MM.1S (cell line): ENCODE data around the gene FES.

Source experiments
- DNase-seq: peaks from one replicate; pipeline ENCODE4 v3.0.0-alpha.2; 2015
- H2AFZ ChIP-seq: fragments of 300-600 bp; sonication (generic); 2 replicates; pipeline ENCODE4 v1.6.0; 2016; ENCODE audit warnings: antibody characterized with exemption, low read length
- H3F3A ChIP-seq: fragments of 300-600 bp; sonication (generic); 2 replicates; pipeline ENCODE4 v1.6.1; 2016; ENCODE audit warnings: mild to moderate bottlenecking, antibody characterized with exemption, low read length, moderate library complexity, mixed read lengths; ENCODE audit not compliant: insufficient read depth
- H3K27ac ChIP-seq: fragments of 300-600 bp; sonication (generic); 2 replicates; pipeline ENCODE4 v1.5.1; 2016; ENCODE audit warnings: mild to moderate bottlenecking, low read length
- H3K27me3 ChIP-seq: fragments of 300-600 bp; sonication (generic); replicated peaks from 2 replicates; pipeline ENCODE4 v1.6.0; 2016; ENCODE audit warnings: low read length; ENCODE audit not compliant: insufficient read depth
- H3K36me3 ChIP-seq: fragments of 300-600 bp; sonication (generic); replicated peaks from 2 replicates; pipeline ENCODE4 v1.6.1; 2016; ENCODE audit warnings: mild to moderate bottlenecking, low read length, mixed read lengths; ENCODE audit not compliant: insufficient read depth
- H3K4me1 ChIP-seq: fragments of 300-600 bp; sonication (generic); 2 replicates; pipeline ENCODE4 v1.6.1; 2016; ENCODE audit warnings: low read length, mixed read lengths
- H3K4me2 ChIP-seq: fragments of 300-600 bp; sonication (generic); 2 replicates; pipeline ENCODE4 v1.6.0; 2016; ENCODE audit warnings: low read depth, low read length
- H3K4me3 ChIP-seq: fragments of 300-600 bp; sonication (generic); 2 replicates; pipeline ENCODE4 v1.5.1; 2016; ENCODE audit warnings: low read length, mixed read lengths
- H3K79me2 ChIP-seq: fragments of 300-600 bp; sonication (generic); 2 replicates; pipeline ENCODE4 v1.6.1; 2016; ENCODE audit warnings: mixed run types, low read length, mixed read lengths
- H3K9ac ChIP-seq: fragments of 300-600 bp; sonication (generic); 2 replicates; pipeline ENCODE4 v1.6.1; 2016; ENCODE audit warnings: low read length, mixed read lengths
- H3K9me2 ChIP-seq: fragments of 300-600 bp; sonication (generic); replicated peaks from 2 replicates; pipeline ENCODE4 v1.6.1; 2016; ENCODE audit warnings: mild to moderate bottlenecking, low read length, mixed read lengths; ENCODE audit not compliant: insufficient read depth
- H3K9me3 ChIP-seq: fragments of 300-600 bp; sonication (generic); replicated peaks from 2 replicates; pipeline ENCODE4 v1.6.1; 2016; ENCODE audit warnings: mild to moderate bottlenecking, low read length, mixed read lengths; ENCODE audit not compliant: insufficient read depth
- H4K20me1 ChIP-seq: fragments of 300-600 bp; sonication (generic); 2 replicates; pipeline ENCODE4 v1.6.1; 2016; ENCODE audit warnings: mild to moderate bottlenecking, low read length, moderate library complexity, mixed read lengths; ENCODE audit not compliant: insufficient read depth
- CTCF ChIP-seq: fragments of 300-600 bp; sonication (generic); IDR thresholded peaks from 2 replicates; pipeline ENCODE4 v1.5.1; 2016; ENCODE audit warnings: antibody characterized with exemption, low read length, mixed read lengths
- EZH2 ChIP-seq: fragments of 300-600 bp; sonication (generic); optimal IDR thresholded peaks from 2 replicates; pipeline ENCODE3; 2017; ENCODE audit warnings: low read depth, mild to moderate bottlenecking, antibody characterized with exemption, low read length, mixed read lengths
- EZH2phosphoT487 ChIP-seq: fragments of 300-600 bp; sonication (generic); IDR thresholded peaks from 2 replicates; pipeline ENCODE4 v1.6.1; 2018; ENCODE audit warnings: antibody characterized with exemption, low read length

The FES gene

GRCh38 chr15:90883976-90884718 is at the start of gene FES:
Gene FES (plus strand): TSS chr15:90884504. CDS start chr15:90885046, 542 bp downstream.
- Histone ChIP-seq H3K4me3 (no peak within 1 kb of the TSS), H2AFZ (no peak within 1 kb of the TSS), H3K9me3 (no peaks in the 10 kb centered on the region), H3K4me1 (no peaks in the 10 kb centered on the region), H3K9ac (no peak within 1 kb of the TSS), H3F3A (no peaks in the 10 kb centered on the region; the same call in 1 of the 2 replicates), H4K20me1 (no peaks in the 10 kb centered on the region), H3K27me3 (peaks cover 7% of the 10 kb centered on the region; the same call in 1 of the 2 replicates), H3K27ac (no peak within 1 kb of the TSS), H3K4me2 (no peak within 1 kb of the TSS), H3K79me2 (no peaks in the 10 kb centered on the region), H3K9me2 (no peaks in the 10 kb centered on the region), H3K36me3 (no peaks in the 10 kb centered on the region)
- TF ChIP-seq EZH2 (no peak), CTCF (no peak), EZH2phosphoT487 (no peak)
- no peak for DNase-seq

- Histone ChIP-seq H3K9me3 (no peaks in the 10 kb centered on the region), H3K79me2 (no peaks in the 10 kb centered on the region), H2AFZ (no peak overlapping the region), H3K36me3 (no peaks in the 10 kb centered on the region), H3K27ac (no peak overlapping the region), H3K4me1 (0 out of 2 replicates have a peak, but pooled peaks cover 3% of the 10 kb centered on the region), H3K4me3 (no peak overlapping the region), H3K4me2 (no peak overlapping the region), H3F3A (no peaks in the 10 kb centered on the region), H3K9ac (no peak overlapping the region), H3K9me2 (no peaks in the 10 kb centered on the region), H3K27me3 (no peaks in the 10 kb centered on the region), H4K20me1 (no peaks in the 10 kb centered on the region)
- no peak for TF ChIP-seq EZH2phosphoT487
- TF ChIP-seq CTCF: no peak
- TF ChIP-seq EZH2: no peak
- no peak for DNase-seq
Measured at GRCh38 chr15:90834626-90835025, 49.7 kb upstream of the FES start.

GRCh38 chr15:90836296-90836871 is 47.9 kb upstream of the FES start:
- no peak overlapping the region for H3K9ac ChIP-seq
- DNase-seq: no peak

More at GRCh38 chr15:90836296-90836871, 47.9 kb upstream of the FES start:
- H3K79me2 ChIP-seq: no peaks in the 10 kb centered on the region
- H3K4me2 ChIP-seq: no peak overlapping the region
- H4K20me1 ChIP-seq: no peaks in the 10 kb centered on the region
- H3K27ac ChIP-seq: no peak overlapping the region
- 0 out of 2 replicates have a peak, but pooled peaks cover 6% of the 10 kb centered on the region for H3K4me1 ChIP-seq
- H3F3A ChIP-seq: no peaks in the 10 kb centered on the region
- H3K9me3 ChIP-seq: no peaks in the 10 kb centered on the region
- H3K36me3 ChIP-seq: no peaks in the 10 kb centered on the region
- no peaks in the 10 kb centered on the region for H3K9me2 ChIP-seq
- H3K27me3 ChIP-seq: no peaks in the 10 kb centered on the region
- no peak for TF ChIP-seq CTCF
- TF ChIP-seq EZH2phosphoT487: no peak
- no peak for TF ChIP-seq EZH2
- no peak overlapping the region for H2AFZ ChIP-seq
- no peak overlapping the region for H3K4me3 ChIP-seq
